ENCODE results near the gene PLEKHO1.
"Not testable (repeated sequence)": the region's sequence is repeated elsewhere in the genome, so short reads cannot be mapped to it uniquely, and the experiment has no call there.

DNA sequence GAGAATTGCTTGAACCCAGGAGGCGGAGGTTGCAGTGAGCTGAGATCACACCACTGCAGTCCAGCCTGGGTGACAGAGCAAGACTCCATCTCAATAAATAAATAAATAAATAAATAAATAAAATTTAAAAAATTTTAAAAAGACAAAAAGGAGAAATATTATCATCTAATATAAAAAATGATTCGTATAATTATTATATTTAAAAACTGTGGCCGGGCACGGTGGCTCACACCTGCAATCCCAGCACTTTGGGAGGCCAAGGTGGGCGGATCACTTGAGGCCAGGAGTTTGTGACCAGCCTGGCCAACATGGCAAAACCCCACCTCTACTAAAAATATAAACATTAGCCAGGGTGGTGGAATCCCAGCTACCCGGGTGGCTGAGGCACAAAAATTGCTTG lies 58.7 kb downstream of the PLEKHO1 start:
- not testable (repeated sequence) for TF ChIP-seq KLF16 (tag by site-specific recombination; IDR thresholded peaks at IDR 0.05); ZNF148 (tag by site-specific recombination; IDR thresholded peaks at IDR 0.05; ENCODE audit: borderline replicate concordance); ZNF596 (tag by site-specific recombination; IDR thresholded peaks at IDR 0.05); ZNF280D (tag by site-specific recombination; IDR thresholded peaks at IDR 0.05); GFI1B (tag by site-specific recombination; IDR thresholded peaks at IDR 0.05); ZNF621 (tag by site-specific recombination; IDR thresholded peaks at IDR 0.05)
- TF ChIP-seq, protein P1, sequence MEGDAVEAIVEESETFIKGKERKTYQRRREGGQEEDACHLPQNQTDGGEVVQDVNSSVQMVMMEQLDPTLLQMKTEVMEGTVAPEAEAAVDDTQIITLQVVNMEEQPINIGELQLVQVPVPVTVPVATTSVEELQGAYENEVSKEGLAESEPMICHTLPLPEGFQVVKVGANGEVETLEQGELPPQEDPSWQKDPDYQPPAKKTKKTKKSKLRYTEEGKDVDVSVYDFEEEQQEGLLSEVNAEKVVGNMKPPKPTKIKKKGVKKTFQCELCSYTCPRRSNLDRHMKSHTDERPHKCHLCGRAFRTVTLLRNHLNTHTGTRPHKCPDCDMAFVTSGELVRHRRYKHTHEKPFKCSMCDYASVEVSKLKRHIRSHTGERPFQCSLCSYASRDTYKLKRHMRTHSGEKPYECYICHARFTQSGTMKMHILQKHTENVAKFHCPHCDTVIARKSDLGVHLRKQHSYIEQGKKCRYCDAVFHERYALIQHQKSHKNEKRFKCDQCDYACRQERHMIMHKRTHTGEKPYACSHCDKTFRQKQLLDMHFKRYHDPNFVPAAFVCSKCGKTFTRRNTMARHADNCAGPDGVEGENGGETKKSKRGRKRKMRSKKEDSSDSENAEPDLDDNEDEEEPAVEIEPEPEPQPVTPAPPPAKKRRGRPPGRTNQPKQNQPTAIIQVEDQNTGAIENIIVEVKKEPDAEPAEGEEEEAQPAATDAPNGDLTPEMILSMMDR (tag by site-specific recombination; IDR thresholded peaks at IDR 0.05) = not testable (repeated sequence)

All from HEK293 (cell line).